NB4 (cell line): Measurements from ENCODE around the gene NOVA2.

Source experiments
- POLR2A ChIP-seq: IDR thresholded peaks from 2 replicates; pipeline ENCODE4 v1.6.1; 2011; ENCODE audit warnings: mild to moderate bottlenecking; ENCODE audit not compliant: insufficient read length; ENCODE audit errors: extremely low read depth
- TF ChIP-seq, protein P1 (sequence below): IDR thresholded peaks from one replicate; pipeline ENCODE4 v1.5.1; 2012; ENCODE audit warnings: low read depth, low read length
- TF ChIP-seq, protein P2 (sequence below): IDR thresholded peaks from 2 replicates; pipeline ENCODE4 v1.6.1; 2011; ENCODE audit warnings: low read depth, low read length

DNA sequence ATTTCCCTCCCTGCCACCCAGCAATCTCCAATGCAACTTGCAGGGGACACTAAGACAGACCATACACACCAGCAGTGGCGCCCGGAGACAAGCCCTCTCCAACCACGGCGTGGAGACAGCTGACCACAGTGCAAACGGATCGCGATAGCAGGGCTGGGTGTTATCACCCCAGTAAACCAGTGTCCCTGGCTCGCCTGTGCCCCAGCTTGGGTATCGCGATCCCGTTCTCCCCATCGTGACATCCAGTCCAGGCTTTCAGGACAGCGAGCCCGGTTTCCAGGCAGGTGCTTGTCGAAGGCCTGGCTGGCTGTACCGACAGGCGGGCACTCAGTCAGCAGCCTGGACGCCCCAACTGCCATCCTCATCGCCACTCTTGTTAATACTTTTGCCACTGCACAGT is 38.4 kb downstream of the NOVA2 start:
- TF ChIP-seq, protein P1, sequence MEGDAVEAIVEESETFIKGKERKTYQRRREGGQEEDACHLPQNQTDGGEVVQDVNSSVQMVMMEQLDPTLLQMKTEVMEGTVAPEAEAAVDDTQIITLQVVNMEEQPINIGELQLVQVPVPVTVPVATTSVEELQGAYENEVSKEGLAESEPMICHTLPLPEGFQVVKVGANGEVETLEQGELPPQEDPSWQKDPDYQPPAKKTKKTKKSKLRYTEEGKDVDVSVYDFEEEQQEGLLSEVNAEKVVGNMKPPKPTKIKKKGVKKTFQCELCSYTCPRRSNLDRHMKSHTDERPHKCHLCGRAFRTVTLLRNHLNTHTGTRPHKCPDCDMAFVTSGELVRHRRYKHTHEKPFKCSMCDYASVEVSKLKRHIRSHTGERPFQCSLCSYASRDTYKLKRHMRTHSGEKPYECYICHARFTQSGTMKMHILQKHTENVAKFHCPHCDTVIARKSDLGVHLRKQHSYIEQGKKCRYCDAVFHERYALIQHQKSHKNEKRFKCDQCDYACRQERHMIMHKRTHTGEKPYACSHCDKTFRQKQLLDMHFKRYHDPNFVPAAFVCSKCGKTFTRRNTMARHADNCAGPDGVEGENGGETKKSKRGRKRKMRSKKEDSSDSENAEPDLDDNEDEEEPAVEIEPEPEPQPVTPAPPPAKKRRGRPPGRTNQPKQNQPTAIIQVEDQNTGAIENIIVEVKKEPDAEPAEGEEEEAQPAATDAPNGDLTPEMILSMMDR, result no peak
- TF ChIP-seq, protein P2, sequence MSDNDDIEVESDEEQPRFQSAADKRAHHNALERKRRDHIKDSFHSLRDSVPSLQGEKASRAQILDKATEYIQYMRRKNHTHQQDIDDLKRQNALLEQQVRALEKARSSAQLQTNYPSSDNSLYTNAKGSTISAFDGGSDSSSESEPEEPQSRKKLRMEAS, result no peak
- TF ChIP-seq POLR2A, result no peak
